Measurements from ENCODE around the gene CATSPERD.

GRCh38 chr19:5788422-5788821 is 68.0 kb downstream of the CATSPERD start:
- TF ChIP-seq GATA2 (IDR thresholded peaks at IDR 0.05; ENCODE audit: low read depth, low read length) (no peak), GATA3 (IDR thresholded peaks at IDR 0.05; ENCODE audit: low read depth, low read length) (no peak)
